Activated CD4-positive, alpha-beta T cell treated with anti-CD3 and anti-CD28 coated beads for 1 hour (primary cell): ENCODE results near the gene PLPPR3.
"Not testable (repeated sequence)": the region's sequence is repeated elsewhere in the genome, so short reads cannot be mapped to it uniquely, and the experiment has no call there.

Source experiments
- DNase-seq: peaks from one replicate; pipeline ENCODE4 v3.0.0-alpha.2; 2020

Gene PLPPR3

GRCh38 chr19:853014-853585 is 31.3 kb upstream of the PLPPR3 start:
- no peak for DNase-seq

GRCh38 chr19:852136-853013 is 30.6 kb upstream of the PLPPR3 start, which contains the start of gene ELANE:
TSS of gene ELANE (plus strand) at chr19:852303. CDS start at chr19:852329, 26 bp downstream.
- DNase-seq, result no peak

GRCh38 chr19:850979-851335 is 29.2 kb upstream of the PLPPR3 start:
- no peak for DNase-seq

- no peak for DNase-seq
Measured at GRCh38 chr19:850221-850978, 28.6 kb upstream of the PLPPR3 start.

- DNase-seq, result not testable (repeated sequence)
Measured at GRCh38 chr19:849195-849594, 27.4 kb upstream of the PLPPR3 start.

- DNase-seq, result no peak
Measured at GRCh38 chr19:848386-848921, 26.7 kb upstream of the PLPPR3 start.

GRCh38 chr19:845707-846521 is 24.2 kb upstream of the PLPPR3 start:
- DNase-seq, result no peak

GRCh38 chr19:844546-844971 is 22.8 kb upstream of the PLPPR3 start:
- DNase-seq, result no peak

GRCh38 chr19:843836-844545 is 22.2 kb upstream of the PLPPR3 start:
- no peak for DNase-seq

- no peak for DNase-seq
Measured at GRCh38 chr19:843180-843835, 21.6 kb upstream of the PLPPR3 start.

GRCh38 chr19:842802-843179 is 21.0 kb upstream of the PLPPR3 start:
- DNase-seq, result not testable (repeated sequence)

GRCh38 chr19:840519-841206 is 18.9 kb upstream of the PLPPR3 start, which contains the start of gene PRTN3:
TSS of gene PRTN3 (plus strand) at chr19:840999. CDS start at chr19:841009, 10 bp downstream.
- no peak for DNase-seq

GRCh38 chr19:835210-835810 is 13.6 kb upstream of the PLPPR3 start:
- DNase-seq, result no peak

GRCh38 chr19:834216-834615 is 12.5 kb upstream of the PLPPR3 start:
- DNase-seq, result no peak

- DNase-seq, result no peak
Measured at GRCh38 chr19:831407-832369, 9.9 kb upstream of the PLPPR3 start.

GRCh38 chr19:829129-829758 is 7.5 kb upstream of the PLPPR3 start:
- no peak for DNase-seq

GRCh38 chr19:827710-828321 is 6.1 kb upstream of the PLPPR3 start, which contains the start of gene AZU1:
TSS of gene AZU1 (plus strand) at chr19:827837. CDS start at chr19:827847, 10 bp downstream.
- no peak for DNase-seq

GRCh38 chr19:827314-827709 is 5.6 kb upstream of the PLPPR3 start:
- DNase-seq, result no peak
